Endothelial cell of umbilical vein (primary cell): Measurements from ENCODE around the gene NAT16. TPM values are rescaled to one million over a fixed set of nuclear protein-coding genes. Genes with fewer than 3 reads are reported as not detected.
A peak's percentile ranks its signal among the peaks of the same experiment; 100 is the strongest.

Source experiments
- BruUV-seq: library from RNA; stranded (reverse); fragments of 400-500 nt; replicated peaks from 2 replicates; lab custom pipeline; 2021; lab: Mats Ljungman, UMichigan
- CTCF ChIA-PET: fragments of 300-600, 350-600 bp; sonication (Branson Sonifier 250); formaldehyde crosslinking; loops from one replicate; lab custom pipeline; 2021; ENCODE audit warnings: antibody characterized with exemption, inconsistent platforms; lab: Charles Lee
- POLR2A ChIA-PET: fragments of 300-600, 350-600 bp; sonication (Branson Sonifier 250); formaldehyde crosslinking; loops from one replicate; lab custom pipeline; 2021; ENCODE audit warnings: antibody characterized with exemption, inconsistent platforms; lab: Charles Lee
- DNase-seq: peaks from one replicate; pipeline ENCODE4 v3.0.0-alpha.2; 2011; ENCODE audit warnings: low read depth, low spot score
- FAIRE-seq: peaks from 2 replicates; lab custom pipeline; 2011; peaks lifted over from hg19 to GRCh38; lab: Jason Lieb, UNC
- H2AFZ ChIP-seq: 2 replicates; pipeline ENCODE4 v1.6.0; 2012; ENCODE audit warnings: low read depth, low read length, control low read depth, inconsistent platforms
- H3K27ac ChIP-seq: 2 replicates; pipeline ENCODE4 v1.5.1; 2011; ENCODE audit warnings: low read depth, mild to moderate bottlenecking, control low read depth, low read length, moderate library complexity; ENCODE audit not compliant: insufficient read depth
- H3K27me3 ChIP-seq, 2 experiments: 2 replicates each; pipeline versions ENCODE4 v1.6.0 to v1.6.1; 2011; ENCODE audit warnings: low read length in 2 of 2, mixed read lengths in 1 of 2; ENCODE audit not compliant: control insufficient read depth in 2 of 2, insufficient read depth in 2 of 2
- H3K36me3 ChIP-seq, 2 experiments: 2 replicates in 1 of 2; 3 replicates in 1 of 2; pipeline ENCODE4 v1.5.1; 2011; ENCODE audit warnings: low read length in 2 of 2, mild to moderate bottlenecking in 1 of 2, moderate library complexity in 1 of 2; ENCODE audit not compliant: control insufficient read depth in 2 of 2, insufficient read depth in 2 of 2; ENCODE audit errors: extremely low read depth in 1 of 2
- H3K4me1 ChIP-seq: 3 replicates; pipeline ENCODE4 v1.5.1; 2011; ENCODE audit warnings: mild to moderate bottlenecking, low read length; ENCODE audit not compliant: control insufficient read depth, insufficient read depth; ENCODE audit errors: extremely low read depth
- H3K4me2 ChIP-seq: 2 replicates; pipeline ENCODE4 v1.6.1; 2011; ENCODE audit warnings: low read length, control low read depth, mixed read lengths; ENCODE audit not compliant: insufficient read depth
- H3K4me3 ChIP-seq, 3 experiments: fragments of 200-600 bp in 1 of 3; sonication (generic), shearing (Covaris generic) in 1 of 3; replicated peaks in 1 of 3; 2 replicates each; pipeline ENCODE4 v1.5.1; 2011 to 2016; ENCODE audit warnings: control low read depth in 3 of 3, low read length in 3 of 3, mild to moderate bottlenecking in 2 of 3, inconsistent platforms in 1 of 3, low read depth in 1 of 3, moderate library complexity in 1 of 3; ENCODE audit not compliant: insufficient read depth in 1 of 3
- H3K79me2 ChIP-seq: 2 replicates; pipeline ENCODE4 v1.6.0; 2012; ENCODE audit warnings: low read length, inconsistent platforms; ENCODE audit not compliant: control insufficient read depth, insufficient read depth
- H3K9ac ChIP-seq: replicated peaks from 2 replicates; pipeline ENCODE3; 2011; ENCODE audit warnings: low read length, control low read depth; ENCODE audit not compliant: insufficient read depth; ENCODE audit errors: extremely low read depth
- H3K9me1 ChIP-seq: replicated peaks from 3 replicates; pipeline ENCODE4 v1.6.0; 2011; ENCODE audit warnings: mild to moderate bottlenecking, low read length; ENCODE audit not compliant: control insufficient read depth, insufficient read depth; ENCODE audit errors: extremely low read depth
- H3K9me3 ChIP-seq: replicated peaks from 2 replicates; pipeline ENCODE4 v1.5.1; 2012; ENCODE audit warnings: low read length, inconsistent platforms; ENCODE audit not compliant: control insufficient read depth, insufficient read depth
- H4K20me1 ChIP-seq: replicated peaks from 2 replicates; pipeline ENCODE3; 2011; ENCODE audit warnings: mild to moderate bottlenecking, low read length; ENCODE audit not compliant: control insufficient read depth, insufficient read depth; ENCODE audit errors: extremely low read depth
- CTCF ChIP-seq, 2 donors: IDR thresholded peaks; 1 replicate in 1 of 2; 2 replicates in 1 of 2; pipeline ENCODE4 v1.5.1; 2011; ENCODE audit warnings: low read length in 2 of 2, mild to moderate bottlenecking in 2 of 2, moderate library complexity in 2 of 2, control low read depth in 1 of 2, inconsistent platforms in 1 of 2, low read depth in 1 of 2; ENCODE audit not compliant: insufficient read depth in 1 of 2; ENCODE audit errors: extremely low read depth in 1 of 2
- EZH2 ChIP-seq: IDR thresholded peaks from 2 replicates; pipeline ENCODE4 v1.6.1; 2012; ENCODE audit warnings: borderline replicate concordance, low read depth, mild to moderate bottlenecking, moderate library complexity, low read length, inconsistent platforms; ENCODE audit not compliant: severe bottlenecking
- FOS ChIP-seq: IDR thresholded peaks from 2 replicates; pipeline ENCODE4 v1.6.1; 2011; ENCODE audit warnings: mild to moderate bottlenecking, low read length, moderate library complexity, borderline replicate concordance; ENCODE audit not compliant: insufficient read depth
- JUN ChIP-seq: IDR thresholded peaks from 2 replicates; pipeline ENCODE4 v1.6.1; 2011; ENCODE audit warnings: borderline replicate concordance, low read depth; ENCODE audit not compliant: insufficient read length, insufficient read depth
- MYC ChIP-seq: IDR thresholded peaks from one replicate; pipeline ENCODE4 v1.6.1; 2011; ENCODE audit warnings: mild to moderate bottlenecking, low read depth, low read length
- dilution Hi-C: fragments of 300-500 bp; cut with MboI; formaldehyde crosslinking; loops from one replicate; pipeline ENCODE4 v1.15.0; 2019; ENCODE audit warnings: low sequenced_read_pairs; ENCODE audit not compliant: extremely low pct_ligation_motif_present
- intact Hi-C: fragments of 100-400 bp; cut with micrococcal nuclease; formaldehyde crosslinking; loops from one replicate; pipeline ENCODE4 v1.10.0; 2022
- polyA plus RNA-seq, 4 experiments: library from polyadenylated mRNA; depleted of rRNA in 3 of 4; stranded (reverse) in 3 of 4; unstranded in 1 of 4; fragments of >200 nt; gene quantifications; 2 replicates each; pipeline versions ENCODE4 v1.2.1 to v1.2.3, GENCODE V29; 2011 to 2012; ENCODE audit warnings: missing spikeins in 1 of 4
- total RNA-seq: library from RNA; stranded (reverse); gene quantifications from 2 replicates; pipeline ENCODE4 v1.2.3, GENCODE V29; 2021

NAT16 gene
- total and polyA plus RNA-seq, 2 donors (not counting 3 experiments of a cell fraction or from before 2014, with no cell fraction given): not detected

- H3K27me3 ChIP-seq: peaks cover 0 to 4% of the 10 kb centered on the region in 2 experiments
- no peak for FAIRE-seq
- TF ChIP-seq EZH2 (peak; percentile 6), CTCF (IDR thresholded peaks at IDR 0.05; ENCODE audit: extremely low read depth in 1 of 2, insufficient read depth in 1 of 2, low read depth in 1 of 2, low read length in 2 of 2) (no peak)
- no peaks in the 10 kb centered on the region for H3K9me3 ChIP-seq
- peak overlapping the region; percentile 68 for H3K4me2 ChIP-seq
- H2AFZ ChIP-seq: peak overlapping the region; percentile 62
- H3K9ac ChIP-seq: peak overlapping the region; percentile 64
- peaks cover 5 to 19% of the 10 kb centered on the region in 2 experiments for H3K36me3 ChIP-seq
- DNase-seq: no peak
- peak overlapping the region; percentile 61 to 84 (median 63) for H3K4me3 ChIP-seq
- no peaks in the 10 kb centered on the region for H3K9me1 ChIP-seq
- H4K20me1 ChIP-seq: no peaks in the 10 kb centered on the region
- dilution Hi-C loops (no loop called here), intact Hi-C loops (no loop called here)
- CTCF ChIA-PET: interaction anchor here (1.0 to 6.0 kb wide), 5 partner anchors 10 to 127 kb away, joined by 3 to 75 read pairs (median 12); partner anchors contain the start of genes PLOD3, VGF and ZNHIT1
- BruUV-seq: TSS peak; percentile 25
- H3K27ac ChIP-seq: no peak overlapping the region
- peaks cover 6% of the 10 kb centered on the region for H3K4me1 ChIP-seq
- H3K79me2 ChIP-seq: peaks cover 10% of the 10 kb centered on the region
- POLR2A ChIA-PET: interaction anchor here (0.7 kb wide), 1 partner anchor 54 kb away, joined by 3 read pairs; no protein-coding TSS in a partner anchor
Measured at GRCh38 chr7:101155303-101155702, 24.8 kb downstream of the NAT16 start.

- ChIA-PET POLR2A (interaction anchor here (0.7 kb wide), 1 partner anchor 54 kb away, joined by 3 read pairs; no protein-coding TSS in a partner anchor), CTCF (interaction anchor here (1.0 to 6.0 kb wide), 6 partner anchors 11 to 128 kb away, joined by 3 to 75 read pairs (median 10); partner anchors contain the start of genes PLOD3, VGF and ZNHIT1)
- peaks cover 10% of the 10 kb centered on the region for H3K79me2 ChIP-seq
- dilution Hi-C loops (no loop called here), intact Hi-C loops (no loop called here)
- H3K9me1 ChIP-seq: no peaks in the 10 kb centered on the region
- peaks cover 6% of the 10 kb centered on the region for H3K4me1 ChIP-seq
- peaks cover 0 to 4% of the 10 kb centered on the region in 2 experiments for H3K27me3 ChIP-seq
- no peak overlapping the region for H3K27ac ChIP-seq
- peaks cover 5 to 16% of the 10 kb centered on the region in 2 experiments for H3K36me3 ChIP-seq
- H4K20me1 ChIP-seq: no peaks in the 10 kb centered on the region
- no TSS peak for BruUV-seq
- TF ChIP-seq MYC: no peak
- TF ChIP-seq FOS: no peak
- TF ChIP-seq EZH2: peak; percentile 11
- no peak for TF ChIP-seq CTCF (IDR thresholded peaks at IDR 0.05; ENCODE audit: extremely low read depth in 1 of 2, insufficient read depth in 1 of 2, low read depth in 1 of 2, low read length in 2 of 2)
- no peak for TF ChIP-seq JUN
- no peaks in the 10 kb centered on the region for H3K9me3 ChIP-seq
- H3K4me3 ChIP-seq: peak overlapping the region; percentile 61 to 84 (median 63)
- peak overlapping the region; percentile 62 for H2AFZ ChIP-seq
- peak overlapping the region; percentile 64 for H3K9ac ChIP-seq
- no peak for DNase-seq
- peak; percentile 50 for FAIRE-seq
- H3K4me2 ChIP-seq: peak overlapping the region; percentile 68
Measured at GRCh38 chr7:101154693-101155102, 25.4 kb downstream of the NAT16 start.
